HEK293 (cell line): ENCODE results near the gene STK11.
A peak's percentile ranks its signal among the peaks of the same experiment; 100 is the strongest.

Source experiments
- BCL11A ChIP-seq: fragments of 450-650 bp; formaldehyde crosslinking; IDR thresholded peaks from 2 replicates; pipeline ENCODE4 v1.5.1; 2016; ENCODE audit warnings: low read depth, missing biosample characterization, missing genetic modification characterization
- BCL11B ChIP-seq: fragments of 450-650 bp; formaldehyde crosslinking; IDR thresholded peaks from 2 replicates; pipeline ENCODE4 v1.5.1; 2016; ENCODE audit warnings: low read depth, missing biosample characterization, missing genetic modification characterization
- EGR2 ChIP-seq: fragments of 450-650 bp; formaldehyde crosslinking; IDR thresholded peaks from 2 replicates; pipeline ENCODE4 v1.5.1; 2016; ENCODE audit warnings: low read depth, missing biosample characterization, missing genetic modification characterization
- KLF1 ChIP-seq: fragments of 450-650 bp; formaldehyde crosslinking; IDR thresholded peaks from 2 replicates; pipeline ENCODE4 v1.5.1; 2016; ENCODE audit warnings: missing biosample characterization, missing genetic modification characterization
- KLF7 ChIP-seq: fragments of 450-650 bp; formaldehyde crosslinking; IDR thresholded peaks from 2 replicates; pipeline ENCODE4 v1.5.1; 2016; ENCODE audit warnings: missing biosample characterization, missing genetic modification characterization, borderline replicate concordance
- SALL2 ChIP-seq: fragments of 450-650 bp; formaldehyde crosslinking; IDR thresholded peaks from 2 replicates; pipeline ENCODE4 v1.5.0; 2017; ENCODE audit warnings: missing biosample characterization, mild to moderate bottlenecking, missing genetic modification characterization, borderline replicate concordance
- ZBTB20 ChIP-seq: fragments of 450-650 bp; formaldehyde crosslinking; IDR thresholded peaks from 2 replicates; pipeline ENCODE4 v1.5.1; 2016; ENCODE audit warnings: missing biosample characterization, missing genetic modification characterization
- ZNF121 ChIP-seq: fragments of 450-650 bp; formaldehyde crosslinking; IDR thresholded peaks from 2 replicates; pipeline ENCODE4 v1.5.1; 2016; ENCODE audit warnings: missing biosample characterization, missing genetic modification characterization
- ZNF132 ChIP-seq: fragments of 450-650 bp; formaldehyde crosslinking; IDR thresholded peaks from 2 replicates; pipeline ENCODE4 v1.5.1; 2017; ENCODE audit warnings: missing biosample characterization, missing genetic modification characterization, borderline replicate concordance
- ZNF140 ChIP-seq: fragments of 450-650 bp; formaldehyde crosslinking; IDR thresholded peaks from 2 replicates; pipeline ENCODE4 v1.5.1; 2016; ENCODE audit warnings: missing biosample characterization, missing genetic modification characterization
- ZNF146 ChIP-seq: fragments of 450-650 bp; formaldehyde crosslinking; IDR thresholded peaks from 2 replicates; pipeline ENCODE4 v1.5.1; 2016; ENCODE audit warnings: missing biosample characterization, missing genetic modification characterization
- ZNF169 ChIP-seq: fragments of 450-650 bp; formaldehyde crosslinking; IDR thresholded peaks from 2 replicates; pipeline ENCODE4 v1.5.1; 2016; ENCODE audit warnings: missing biosample characterization, missing genetic modification characterization
- ZNF341 ChIP-seq: fragments of 450-650 bp; formaldehyde crosslinking; IDR thresholded peaks from 2 replicates; pipeline ENCODE4; 2016; ENCODE audit warnings: low read depth, missing biosample characterization, missing genetic modification characterization
- ZNF549 ChIP-seq: fragments of 450-650 bp; IDR thresholded peaks from 2 replicates; pipeline ENCODE4 v1.5.1; 2018; ENCODE audit warnings: missing biosample characterization, missing genetic modification characterization, mild to moderate bottlenecking, inconsistent platforms, moderate library complexity
- ZNF621 ChIP-seq: fragments of 450-650 bp; formaldehyde crosslinking; IDR thresholded peaks from 2 replicates; pipeline ENCODE4 v1.5.1; 2017; ENCODE audit warnings: missing biosample characterization, missing genetic modification characterization
- ZNF654 ChIP-seq: fragments of 450-650 bp; formaldehyde crosslinking; IDR thresholded peaks from 2 replicates; pipeline ENCODE4 v1.5.1; 2016; ENCODE audit warnings: low read depth, missing biosample characterization, missing genetic modification characterization
- ZNF677 ChIP-seq: fragments of 450-650 bp; IDR thresholded peaks from 2 replicates; pipeline ENCODE4 v1.5.0; 2018; ENCODE audit warnings: missing biosample characterization, mild to moderate bottlenecking, missing genetic modification characterization, moderate library complexity
- TF ChIP-seq, protein P1 (sequence below): fragments of 450-650 bp; formaldehyde crosslinking; IDR thresholded peaks from 2 replicates; pipeline ENCODE4 v1.5.1; 2016; ENCODE audit warnings: missing biosample characterization, missing genetic modification characterization
- TF ChIP-seq, protein P2 (sequence below): fragments of 450-650 bp; formaldehyde crosslinking; IDR thresholded peaks from 2 replicates; pipeline ENCODE4 v1.5.1; 2016; ENCODE audit warnings: missing biosample characterization, missing genetic modification characterization
- TF ChIP-seq, protein P3 (sequence below): fragments of 450-650 bp; formaldehyde crosslinking; IDR thresholded peaks from 2 replicates; pipeline ENCODE4 v1.5.1; 2017; ENCODE audit warnings: missing biosample characterization, missing genetic modification characterization
- TF ChIP-seq, protein P4 (sequence below): fragments of 450-650 bp; formaldehyde crosslinking; IDR thresholded peaks from 2 replicates; pipeline ENCODE4 v1.5.1; 2016; ENCODE audit warnings: missing biosample characterization, missing genetic modification characterization

The STK11 gene

DNA sequence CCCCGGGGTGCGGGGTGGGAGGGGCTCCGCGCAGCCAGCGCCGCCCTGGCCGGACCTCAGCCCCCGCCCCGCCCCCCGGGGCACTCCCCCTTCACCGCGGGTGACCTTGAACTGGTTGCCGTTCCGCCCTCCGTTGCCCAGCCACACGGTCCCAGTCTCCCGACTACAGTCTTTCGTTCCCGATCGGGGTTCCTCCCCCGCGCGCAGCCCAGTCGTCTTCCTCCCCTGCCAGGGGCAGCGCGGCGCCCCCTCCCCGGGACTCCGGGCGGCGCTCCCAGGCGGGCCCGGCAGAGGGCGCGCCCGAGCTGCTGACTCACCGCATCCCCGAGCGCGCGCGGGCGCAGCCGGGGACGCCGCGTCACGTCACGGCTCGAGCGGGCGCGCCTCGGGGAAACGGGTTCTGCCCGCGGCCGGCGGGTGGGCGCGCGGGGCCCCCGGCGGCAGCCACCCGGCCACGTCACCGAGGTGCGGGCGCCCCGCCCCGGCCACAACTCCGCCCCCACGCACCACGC is 43.3 kb downstream of the STK11 start (continued):
- TF ChIP-seq, protein P1, sequence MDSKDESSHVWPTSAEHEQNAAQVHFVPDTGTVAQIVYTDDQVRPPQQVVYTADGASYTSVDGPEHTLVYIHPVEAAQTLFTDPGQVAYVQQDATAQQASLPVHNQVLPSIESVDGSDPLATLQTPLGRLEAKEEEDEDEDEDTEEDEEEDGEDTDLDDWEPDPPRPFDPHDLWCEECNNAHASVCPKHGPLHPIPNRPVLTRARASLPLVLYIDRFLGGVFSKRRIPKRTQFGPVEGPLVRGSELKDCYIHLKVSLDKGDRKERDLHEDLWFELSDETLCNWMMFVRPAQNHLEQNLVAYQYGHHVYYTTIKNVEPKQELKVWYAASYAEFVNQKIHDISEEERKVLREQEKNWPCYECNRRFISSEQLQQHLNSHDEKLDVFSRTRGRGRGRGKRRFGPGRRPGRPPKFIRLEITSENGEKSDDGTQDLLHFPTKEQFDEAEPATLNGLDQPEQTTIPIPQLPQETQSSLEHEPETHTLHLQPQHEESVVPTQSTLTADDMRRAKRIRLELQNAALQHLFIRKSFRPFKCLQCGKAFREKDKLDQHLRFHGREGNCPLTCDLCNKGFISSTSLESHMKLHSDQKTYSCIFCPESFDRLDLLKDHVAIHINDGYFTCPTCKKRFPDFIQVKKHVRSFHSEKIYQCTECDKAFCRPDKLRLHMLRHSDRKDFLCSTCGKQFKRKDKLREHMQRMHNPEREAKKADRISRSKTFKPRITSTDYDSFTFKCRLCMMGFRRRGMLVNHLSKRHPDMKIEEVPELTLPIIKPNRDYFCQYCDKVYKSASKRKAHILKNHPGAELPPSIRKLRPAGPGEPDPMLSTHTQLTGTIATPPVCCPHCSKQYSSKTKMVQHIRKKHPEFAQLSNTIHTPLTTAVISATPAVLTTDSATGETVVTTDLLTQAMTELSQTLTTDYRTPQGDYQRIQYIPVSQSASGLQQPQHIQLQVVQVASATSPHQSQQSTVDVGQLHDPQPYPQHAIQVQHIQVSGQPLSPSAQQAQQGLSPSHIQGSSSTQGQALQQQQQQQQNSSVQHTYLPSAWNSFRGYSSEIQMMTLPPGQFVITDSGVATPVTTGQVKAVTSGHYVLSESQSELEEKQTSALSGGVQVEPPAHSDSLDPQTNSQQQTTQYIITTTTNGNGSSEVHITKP (tag by site-specific recombination) = no peak
- TF ChIP-seq BCL11A (peak; percentile 39; the same call in 1 of the 2 replicates), ZNF549 (no peak), ZBTB20 (tag by site-specific recombination) (no peak), ZNF140 (no peak), ZNF132 (tag by site-specific recombination) (no peak), EGR2 (tag by site-specific recombination) (no peak), ZNF654 (tag by site-specific recombination) (no peak), ZNF677 (tag by site-specific recombination) (0 out of 2 replicates have a peak, but pooled peaks have one; percentile 11), ZNF341 (tag by site-specific recombination) (peak; percentile 69), BCL11B (peak; percentile 82), ZNF621 (tag by site-specific recombination) (no peak), KLF7 (tag by site-specific recombination) (0 out of 2 replicates have a peak, but pooled peaks have one; percentile 45), ZNF169 (tag by site-specific recombination) (no peak), ZNF121 (tag by site-specific recombination) (no peak), SALL2 (tag by site-specific recombination) (no peak), KLF1 (tag by site-specific recombination) (peak; percentile 83), ZNF146 (tag by site-specific recombination) (no peak)
- TF ChIP-seq, protein P2, sequence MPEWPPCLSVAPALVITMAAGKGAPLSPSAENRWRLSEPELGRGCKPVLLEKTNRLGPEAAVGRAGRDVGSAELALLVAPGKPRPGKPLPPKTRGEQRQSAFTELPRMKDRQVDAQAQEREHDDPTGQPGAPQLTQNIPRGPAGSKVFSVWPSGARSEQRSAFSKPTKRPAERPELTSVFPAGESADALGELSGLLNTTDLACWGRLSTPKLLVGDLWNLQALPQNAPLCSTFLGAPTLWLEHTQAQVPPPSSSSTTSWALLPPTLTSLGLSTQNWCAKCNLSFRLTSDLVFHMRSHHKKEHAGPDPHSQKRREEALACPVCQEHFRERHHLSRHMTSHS (tag by site-specific recombination) = no peak
- TF ChIP-seq, protein P3, sequence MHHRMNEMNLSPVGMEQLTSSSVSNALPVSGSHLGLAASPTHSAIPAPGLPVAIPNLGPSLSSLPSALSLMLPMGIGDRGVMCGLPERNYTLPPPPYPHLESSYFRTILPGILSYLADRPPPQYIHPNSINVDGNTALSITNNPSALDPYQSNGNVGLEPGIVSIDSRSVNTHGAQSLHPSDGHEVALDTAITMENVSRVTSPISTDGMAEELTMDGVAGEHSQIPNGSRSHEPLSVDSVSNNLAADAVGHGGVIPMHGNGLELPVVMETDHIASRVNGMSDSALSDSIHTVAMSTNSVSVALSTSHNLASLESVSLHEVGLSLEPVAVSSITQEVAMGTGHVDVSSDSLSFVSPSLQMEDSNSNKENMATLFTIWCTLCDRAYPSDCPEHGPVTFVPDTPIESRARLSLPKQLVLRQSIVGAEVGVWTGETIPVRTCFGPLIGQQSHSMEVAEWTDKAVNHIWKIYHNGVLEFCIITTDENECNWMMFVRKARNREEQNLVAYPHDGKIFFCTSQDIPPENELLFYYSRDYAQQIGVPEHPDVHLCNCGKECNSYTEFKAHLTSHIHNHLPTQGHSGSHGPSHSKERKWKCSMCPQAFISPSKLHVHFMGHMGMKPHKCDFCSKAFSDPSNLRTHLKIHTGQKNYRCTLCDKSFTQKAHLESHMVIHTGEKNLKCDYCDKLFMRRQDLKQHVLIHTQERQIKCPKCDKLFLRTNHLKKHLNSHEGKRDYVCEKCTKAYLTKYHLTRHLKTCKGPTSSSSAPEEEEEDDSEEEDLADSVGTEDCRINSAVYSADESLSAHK (tag by site-specific recombination) = no peak
- TF ChIP-seq, protein P4, sequence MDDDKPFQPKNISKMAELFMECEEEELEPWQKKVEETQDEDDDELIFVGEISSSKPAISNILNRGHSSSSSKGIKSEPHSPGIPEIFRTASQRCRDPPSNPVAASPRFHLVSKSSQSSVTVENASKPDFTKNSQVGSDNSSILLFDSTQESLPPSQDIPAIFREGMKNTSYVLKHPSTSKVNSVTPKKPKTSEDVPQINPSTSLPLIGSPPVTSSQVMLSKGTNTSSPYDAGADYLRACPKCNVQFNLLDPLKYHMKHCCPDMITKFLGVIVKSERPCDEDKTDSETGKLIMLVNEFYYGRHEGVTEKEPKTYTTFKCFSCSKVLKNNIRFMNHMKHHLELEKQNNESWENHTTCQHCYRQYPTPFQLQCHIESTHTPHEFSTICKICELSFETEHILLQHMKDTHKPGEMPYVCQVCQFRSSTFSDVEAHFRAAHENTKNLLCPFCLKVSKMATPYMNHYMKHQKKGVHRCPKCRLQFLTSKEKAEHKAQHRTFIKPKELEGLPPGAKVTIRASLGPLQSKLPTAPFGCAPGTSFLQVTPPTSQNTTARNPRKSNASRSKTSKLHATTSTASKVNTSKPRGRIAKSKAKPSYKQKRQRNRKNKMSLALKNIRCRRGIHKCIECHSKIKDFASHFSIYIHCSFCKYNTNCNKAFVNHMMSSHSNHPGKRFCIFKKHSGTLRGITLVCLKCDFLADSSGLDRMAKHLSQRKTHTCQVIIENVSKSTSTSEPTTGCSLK (tag by site-specific recombination) = no peak
